Loucy (cell line): ENCODE data around the gene RAD51B.

Experiments
- H2AFZ ChIP-seq: fragments of 200-600 bp; sonication (generic); 2 replicates; pipeline ENCODE4 v1.6.0; 2016; ENCODE audit warnings: antibody characterized with exemption, mild to moderate bottlenecking, low read length, moderate library complexity
- H3F3A ChIP-seq: fragments of 200-600 bp; 2 replicates; pipeline ENCODE4 v1.6.0; 2016; ENCODE audit warnings: antibody characterized with exemption, low read depth, mild to moderate bottlenecking
- H3K27me3 ChIP-seq: fragments of 200-600 bp; sonication (generic); 2 replicates; pipeline ENCODE4 v1.6.1; 2014; ENCODE audit warnings: low read length, mild to moderate bottlenecking; ENCODE audit not compliant: insufficient read depth, poor library complexity, severe bottlenecking
- H3K36me3 ChIP-seq: fragments of 200-600 bp; sonication (generic); 2 replicates; pipeline ENCODE4 v1.6.1; 2016; ENCODE audit warnings: low read length; ENCODE audit not compliant: insufficient read depth
- H3K4me1 ChIP-seq: fragments of 200-600 bp; sonication (generic); 2 replicates; pipeline ENCODE4 v1.5.1; 2014; ENCODE audit warnings: low read length, mild to moderate bottlenecking; ENCODE audit not compliant: insufficient read depth, poor library complexity, severe bottlenecking
- H3K4me2 ChIP-seq: fragments of 200-600 bp; sonication (generic); 2 replicates; pipeline ENCODE4 v1.6.0; 2014; ENCODE audit warnings: antibody characterized with exemption, low read length, low read depth, mild to moderate bottlenecking; ENCODE audit not compliant: poor library complexity, severe bottlenecking
- H3K4me3 ChIP-seq: fragments of 200-600 bp; sonication (generic); 2 replicates; pipeline ENCODE4 v1.5.1; 2014; ENCODE audit warnings: low read length, mild to moderate bottlenecking, mixed read lengths; ENCODE audit not compliant: poor library complexity, severe bottlenecking
- H3K79me2 ChIP-seq: fragments of 200-600 bp; sonication (generic); 2 replicates; pipeline ENCODE4 v1.6.1; 2014; ENCODE audit warnings: low read length; ENCODE audit not compliant: insufficient read depth
- H3K9ac ChIP-seq: fragments of 200-600 bp; sonication (generic); 2 replicates; pipeline ENCODE4 v1.6.0; 2014; ENCODE audit warnings: mild to moderate bottlenecking, low read depth, low read length, moderate library complexity; ENCODE audit not compliant: poor library complexity, severe bottlenecking
- H3K9me2 ChIP-seq: fragments of 200-600 bp; sonication (generic); replicated peaks from 2 replicates; pipeline ENCODE4 v1.6.1; 2016; ENCODE audit warnings: low read depth, low read length, mixed read lengths
- H3K9me3 ChIP-seq: fragments of 200-600 bp; sonication (generic); 2 replicates; pipeline ENCODE4 v1.6.1; 2014; ENCODE audit warnings: mild to moderate bottlenecking, antibody characterized with exemption, low read length, low read depth; ENCODE audit not compliant: insufficient read depth
- H4K20me1 ChIP-seq: fragments of 200-600 bp; sonication (generic); 2 replicates; pipeline ENCODE4 v1.6.0; 2014; ENCODE audit warnings: antibody characterized with exemption, low read length, mild to moderate bottlenecking; ENCODE audit not compliant: insufficient read depth, poor library complexity, severe bottlenecking
- EZH2phosphoT487 ChIP-seq: fragments of 200-600 bp; IDR thresholded peaks from 2 replicates; pipeline ENCODE4 v1.6.1; 2018; ENCODE audit warnings: antibody characterized with exemption, mild to moderate bottlenecking, moderate library complexity, borderline replicate concordance
- TF ChIP-seq, protein P1 (sequence below): fragments of 200-600 bp; sonication (generic); conservative IDR thresholded peaks from 2 replicates; pipeline ENCODE4 v1.5.1; 2014; ENCODE audit warnings: mild to moderate bottlenecking, antibody characterized with exemption, low read length

Gene RAD51B

DNA sequence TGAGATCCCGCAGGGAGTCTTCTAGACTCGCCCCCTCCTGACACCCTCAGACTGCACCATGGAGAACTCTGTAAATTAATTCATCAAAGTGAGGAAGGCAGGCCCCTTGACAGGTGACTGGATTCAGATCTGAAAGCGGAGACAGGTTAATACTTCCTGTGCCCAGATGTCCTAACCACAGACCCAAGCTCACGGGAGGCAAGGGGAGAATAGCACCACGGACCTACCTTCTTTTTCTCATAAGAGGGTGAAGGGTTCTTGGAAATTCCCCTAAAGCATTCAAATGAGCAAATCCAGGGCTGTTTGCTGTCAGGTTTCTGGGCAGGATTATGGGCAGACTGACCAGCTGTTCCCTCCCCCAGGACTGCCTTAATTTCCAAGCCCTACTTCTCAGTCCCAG, 803.3 kb downstream of the RAD51B start:
- Histone ChIP-seq H2AFZ (no peak overlapping the region), H3K4me2 (peak overlapping the region; percentile 21), H3F3A (no peaks in the 10 kb centered on the region), H3K27me3 (no peaks in the 10 kb centered on the region), H3K79me2 (no peaks in the 10 kb centered on the region), H3K9me2 (no peaks in the 10 kb centered on the region), H3K9ac (no peak overlapping the region), H3K36me3 (no peaks in the 10 kb centered on the region), H3K4me1 (peaks cover 15% of the 10 kb centered on the region), H4K20me1 (no peaks in the 10 kb centered on the region), H3K4me3 (no peak overlapping the region), H3K9me3 (peaks cover 8% of the 10 kb centered on the region; the same call in 1 of the 2 replicates)
- TF ChIP-seq, protein P1, sequence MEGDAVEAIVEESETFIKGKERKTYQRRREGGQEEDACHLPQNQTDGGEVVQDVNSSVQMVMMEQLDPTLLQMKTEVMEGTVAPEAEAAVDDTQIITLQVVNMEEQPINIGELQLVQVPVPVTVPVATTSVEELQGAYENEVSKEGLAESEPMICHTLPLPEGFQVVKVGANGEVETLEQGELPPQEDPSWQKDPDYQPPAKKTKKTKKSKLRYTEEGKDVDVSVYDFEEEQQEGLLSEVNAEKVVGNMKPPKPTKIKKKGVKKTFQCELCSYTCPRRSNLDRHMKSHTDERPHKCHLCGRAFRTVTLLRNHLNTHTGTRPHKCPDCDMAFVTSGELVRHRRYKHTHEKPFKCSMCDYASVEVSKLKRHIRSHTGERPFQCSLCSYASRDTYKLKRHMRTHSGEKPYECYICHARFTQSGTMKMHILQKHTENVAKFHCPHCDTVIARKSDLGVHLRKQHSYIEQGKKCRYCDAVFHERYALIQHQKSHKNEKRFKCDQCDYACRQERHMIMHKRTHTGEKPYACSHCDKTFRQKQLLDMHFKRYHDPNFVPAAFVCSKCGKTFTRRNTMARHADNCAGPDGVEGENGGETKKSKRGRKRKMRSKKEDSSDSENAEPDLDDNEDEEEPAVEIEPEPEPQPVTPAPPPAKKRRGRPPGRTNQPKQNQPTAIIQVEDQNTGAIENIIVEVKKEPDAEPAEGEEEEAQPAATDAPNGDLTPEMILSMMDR, result no peak
- TF ChIP-seq EZH2phosphoT487, result no peak

DNA sequence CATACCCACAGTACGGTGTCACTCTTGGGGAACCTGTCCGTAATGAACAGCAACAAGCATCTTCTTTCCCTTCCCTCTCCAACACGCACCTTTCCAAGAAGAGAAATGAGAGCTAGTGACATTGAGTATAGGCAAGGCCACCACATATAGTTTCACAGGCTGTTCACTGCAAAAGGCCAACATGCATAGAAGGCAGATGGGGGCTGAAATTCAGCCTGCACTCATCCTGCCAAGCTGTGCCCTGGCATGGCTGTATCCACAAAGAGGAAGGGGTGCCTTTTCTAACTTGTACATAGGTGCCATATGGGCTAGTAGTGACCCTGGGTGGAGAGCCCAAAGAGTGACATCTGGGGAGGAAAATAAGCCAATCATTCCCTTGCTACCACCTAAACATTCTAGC, 803.7 kb downstream of the RAD51B start:
- Histone ChIP-seq H3K36me3 (no peaks in the 10 kb centered on the region), H3K9ac (no peak overlapping the region), H2AFZ (no peak overlapping the region), H3K9me2 (no peaks in the 10 kb centered on the region), H3K79me2 (no peaks in the 10 kb centered on the region), H3K4me2 (peak overlapping the region; percentile 21), H3K9me3 (peaks cover 4% of the 10 kb centered on the region; the same call in 1 of the 2 replicates), H4K20me1 (no peaks in the 10 kb centered on the region), H3K27me3 (no peaks in the 10 kb centered on the region), H3F3A (no peaks in the 10 kb centered on the region), H3K4me1 (peaks cover 15% of the 10 kb centered on the region), H3K4me3 (no peak overlapping the region)
- TF ChIP-seq EZH2phosphoT487, result no peak
- TF ChIP-seq, protein P1, result no peak

DNA sequence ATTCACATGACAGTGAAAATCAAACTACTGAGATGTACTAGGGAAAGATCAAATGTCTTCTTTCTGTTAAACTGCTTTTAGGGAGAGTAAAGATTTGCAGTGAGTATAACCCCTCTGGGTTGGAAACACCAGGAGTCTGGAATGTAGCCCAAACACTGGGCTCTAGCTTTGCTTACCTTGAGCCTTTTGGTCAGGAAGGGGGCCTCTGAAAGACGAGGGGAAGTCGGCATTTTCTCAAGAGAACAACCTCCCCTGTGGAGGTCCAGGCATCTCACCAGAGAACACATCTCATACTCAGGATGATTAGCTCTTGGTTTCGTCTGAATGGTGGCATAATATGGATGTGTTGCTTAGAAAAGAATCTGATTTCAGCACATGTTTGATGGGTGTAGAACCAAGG, 804.2 kb downstream of the RAD51B start:
- no peaks in the 10 kb centered on the region for H3K79me2 ChIP-seq
- H3F3A ChIP-seq, result no peaks in the 10 kb centered on the region
- no peak overlapping the region for H3K9ac ChIP-seq
- no peaks in the 10 kb centered on the region for H3K9me3 ChIP-seq
- no peaks in the 10 kb centered on the region for H3K9me2 ChIP-seq
- H3K36me3 ChIP-seq, result no peaks in the 10 kb centered on the region
- peaks cover 15% of the 10 kb centered on the region for H3K4me1 ChIP-seq
- no peaks in the 10 kb centered on the region for H4K20me1 ChIP-seq
- no peak overlapping the region for H2AFZ ChIP-seq
- no peak overlapping the region for H3K4me3 ChIP-seq
- no peak for TF ChIP-seq EZH2phosphoT487
- TF ChIP-seq, protein P1, result no peak
- H3K4me2 ChIP-seq, result no peak overlapping the region
- H3K27me3 ChIP-seq, result no peaks in the 10 kb centered on the region
